ENCODE data around the gene ATPAF1.

Gene ATPAF1

DNA sequence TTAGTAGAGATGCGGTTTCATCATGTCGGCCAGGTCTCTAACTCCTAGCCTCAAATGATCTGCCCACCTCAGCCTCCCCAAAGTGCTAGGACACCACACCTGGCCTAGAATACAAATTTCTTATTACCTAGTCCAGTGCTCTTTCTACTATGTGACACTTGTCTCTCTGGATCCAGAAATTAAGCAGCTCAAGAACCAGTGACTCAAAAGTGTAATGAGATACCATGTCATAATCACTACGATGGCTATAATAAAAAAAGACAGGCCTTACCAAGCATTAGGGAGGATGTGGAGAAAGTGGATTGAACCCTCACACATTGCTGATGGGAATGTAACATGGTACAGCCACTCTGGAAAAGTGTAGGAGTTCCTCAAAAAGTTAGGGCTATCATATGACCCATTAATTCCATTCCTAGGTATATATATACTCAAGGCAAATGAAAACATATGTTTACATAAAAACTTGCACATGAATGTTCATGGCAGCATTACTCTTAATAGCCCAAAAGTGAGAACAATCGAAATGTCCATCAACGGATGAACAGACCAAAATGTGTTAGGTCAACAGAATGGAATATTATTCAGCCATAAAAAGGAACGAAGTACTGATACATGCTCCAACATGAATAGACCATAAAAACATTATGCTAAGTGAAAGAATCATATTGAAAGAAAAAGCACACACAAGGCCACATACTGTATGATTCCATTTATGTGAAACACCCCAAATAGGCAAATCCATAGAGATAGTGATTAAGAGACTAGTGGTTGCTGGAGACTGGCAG lies 11.8 kb upstream of the ATPAF1 start:
- H3K4me3 ChIP-seq (ENCODE audit: low read depth, low read length) = no peak overlapping the region
- TF ChIP-seq, protein P1, sequence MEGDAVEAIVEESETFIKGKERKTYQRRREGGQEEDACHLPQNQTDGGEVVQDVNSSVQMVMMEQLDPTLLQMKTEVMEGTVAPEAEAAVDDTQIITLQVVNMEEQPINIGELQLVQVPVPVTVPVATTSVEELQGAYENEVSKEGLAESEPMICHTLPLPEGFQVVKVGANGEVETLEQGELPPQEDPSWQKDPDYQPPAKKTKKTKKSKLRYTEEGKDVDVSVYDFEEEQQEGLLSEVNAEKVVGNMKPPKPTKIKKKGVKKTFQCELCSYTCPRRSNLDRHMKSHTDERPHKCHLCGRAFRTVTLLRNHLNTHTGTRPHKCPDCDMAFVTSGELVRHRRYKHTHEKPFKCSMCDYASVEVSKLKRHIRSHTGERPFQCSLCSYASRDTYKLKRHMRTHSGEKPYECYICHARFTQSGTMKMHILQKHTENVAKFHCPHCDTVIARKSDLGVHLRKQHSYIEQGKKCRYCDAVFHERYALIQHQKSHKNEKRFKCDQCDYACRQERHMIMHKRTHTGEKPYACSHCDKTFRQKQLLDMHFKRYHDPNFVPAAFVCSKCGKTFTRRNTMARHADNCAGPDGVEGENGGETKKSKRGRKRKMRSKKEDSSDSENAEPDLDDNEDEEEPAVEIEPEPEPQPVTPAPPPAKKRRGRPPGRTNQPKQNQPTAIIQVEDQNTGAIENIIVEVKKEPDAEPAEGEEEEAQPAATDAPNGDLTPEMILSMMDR (IDR thresholded peaks at IDR 0.05; ENCODE audit: borderline replicate concordance, insufficient read depth, low read depth, low read length) = no peak

DNA sequence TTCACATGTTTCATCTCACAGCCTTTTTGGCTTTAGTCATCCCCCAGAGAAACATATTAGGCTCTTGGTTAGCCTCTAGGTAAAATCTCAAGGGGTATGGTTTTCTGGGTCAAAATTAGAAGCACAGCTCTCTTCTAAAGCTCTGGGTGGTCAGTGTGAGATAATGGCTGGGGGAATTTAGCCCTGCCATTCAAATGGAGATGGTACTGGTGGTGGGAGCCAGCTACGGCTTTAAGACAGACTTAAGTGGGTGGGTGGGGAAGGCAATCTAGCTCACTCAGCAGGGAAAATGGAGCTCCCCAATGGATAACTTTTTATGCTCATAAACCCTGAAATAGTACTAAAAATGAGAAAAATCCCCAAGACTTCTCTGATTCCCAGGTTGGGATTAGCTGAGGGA lies 9.2 kb upstream of the ATPAF1 start:
- TF ChIP-seq, protein P1 (IDR thresholded peaks at IDR 0.05; ENCODE audit: borderline replicate concordance, insufficient read depth, low read depth, low read length) = no peak
- H3K4me3 ChIP-seq (ENCODE audit: low read depth, low read length) = no peak overlapping the region

DNA sequence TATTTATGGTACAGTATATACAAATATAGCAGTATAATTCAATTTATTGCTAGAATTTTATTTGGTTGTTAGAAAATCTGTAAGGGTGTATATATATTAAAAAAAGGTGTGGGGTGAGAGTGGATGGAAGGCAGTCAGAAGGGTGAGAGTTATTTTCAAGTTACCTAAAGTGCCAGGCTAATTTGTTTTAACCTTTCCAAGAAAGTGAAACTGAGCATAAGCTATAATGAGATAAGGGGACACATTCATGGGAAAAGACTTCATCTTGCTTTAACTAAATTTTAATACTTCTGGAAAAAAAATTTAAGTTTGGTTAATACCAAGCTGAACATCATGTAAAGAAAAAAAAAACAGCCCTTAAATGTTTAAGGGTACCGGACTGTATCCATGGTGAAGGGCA lies 8.4 kb upstream of the ATPAF1 start:
- no peak overlapping the region for H3K4me3 ChIP-seq (ENCODE audit: low read depth, low read length)
- TF ChIP-seq, protein P1 (IDR thresholded peaks at IDR 0.05; ENCODE audit: borderline replicate concordance, insufficient read depth, low read depth, low read length) = no peak

DNA sequence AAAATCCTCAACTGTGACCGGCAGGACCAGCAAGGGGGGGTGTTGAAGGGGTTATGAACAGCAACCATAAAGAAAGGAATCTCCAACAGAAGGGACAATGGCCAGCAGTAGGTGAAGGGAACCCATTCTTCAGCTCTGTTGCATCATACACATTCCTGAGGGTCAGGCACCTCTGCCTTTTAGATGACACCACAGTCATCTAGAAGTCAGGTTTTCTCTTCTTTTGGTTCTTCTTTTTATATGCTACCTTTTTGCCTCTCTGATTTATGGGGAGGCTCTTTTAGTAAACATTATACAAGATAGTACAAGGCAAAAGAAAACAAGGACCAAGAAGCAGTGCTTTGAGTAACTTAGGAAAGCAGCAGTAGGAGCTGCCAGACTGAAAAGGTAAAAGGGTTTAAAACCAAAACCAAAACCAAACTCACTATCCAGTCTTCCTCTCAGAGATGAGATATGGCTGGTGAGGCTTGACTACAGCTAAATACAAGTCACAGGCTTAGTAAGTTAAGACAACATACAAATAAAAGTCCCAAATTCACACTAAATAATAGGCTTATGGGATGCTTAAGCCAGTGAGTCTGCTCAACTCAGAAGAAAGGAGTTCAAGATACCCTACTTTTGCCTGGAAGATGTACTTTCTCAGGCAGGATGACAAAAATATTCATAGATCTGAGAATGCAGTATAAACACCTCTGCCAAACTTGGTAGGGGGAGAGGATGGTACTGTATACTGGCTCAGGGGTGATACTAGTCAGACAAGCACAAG lies 7.6 kb upstream of the ATPAF1 start:
- TF ChIP-seq, protein P1 (IDR thresholded peaks at IDR 0.05; ENCODE audit: borderline replicate concordance, insufficient read depth, low read depth, low read length) = no peak
- H3K4me3 ChIP-seq (ENCODE audit: low read depth, low read length) = no peak overlapping the region

DNA sequence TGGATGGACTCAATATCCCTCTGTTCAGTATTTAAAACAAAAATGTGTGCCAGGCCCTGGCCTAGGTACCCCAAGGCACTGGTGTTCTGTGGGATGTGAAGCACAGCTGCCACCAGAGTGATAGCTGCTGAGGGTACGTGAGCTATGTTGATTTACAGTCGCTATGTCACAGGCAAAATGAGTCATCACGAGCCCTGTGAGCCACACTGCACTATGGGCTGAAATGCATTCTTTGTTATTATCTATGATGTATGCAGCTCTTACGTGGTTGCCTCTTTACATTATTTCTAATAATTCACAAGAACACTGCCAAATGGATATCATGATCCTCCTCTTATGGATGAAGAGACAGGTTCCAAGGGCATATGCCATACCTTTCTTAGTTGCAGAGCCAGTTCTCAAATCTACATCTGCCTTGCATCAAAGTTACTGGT lies 5.6 kb upstream of the ATPAF1 start:
- TF ChIP-seq, protein P1 (IDR thresholded peaks at IDR 0.05; ENCODE audit: borderline replicate concordance, insufficient read depth, low read depth, low read length) = no peak
- no peak overlapping the region for H3K4me3 ChIP-seq (ENCODE audit: low read depth, low read length)

DNA sequence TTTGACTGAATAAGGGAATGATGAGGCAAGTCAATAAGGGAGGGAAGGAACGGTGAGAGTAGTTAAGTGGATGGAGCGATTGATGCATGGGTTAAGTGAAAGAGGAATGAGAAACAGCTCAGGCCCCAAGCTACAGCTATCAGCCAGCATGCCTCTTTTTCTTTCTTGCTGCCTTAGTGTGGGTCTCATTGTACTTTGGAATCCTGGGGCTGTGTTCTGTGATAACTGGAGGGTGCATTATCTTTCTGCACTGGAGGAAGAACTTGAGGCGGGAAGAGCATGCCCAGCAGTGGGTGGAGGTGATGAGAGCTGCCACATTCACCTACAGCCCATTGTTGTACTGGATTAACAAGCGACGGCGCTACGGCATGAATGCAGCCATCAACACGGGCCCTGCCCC lies 4.5 kb upstream of the ATPAF1 start:
- TF ChIP-seq, protein P1 (IDR thresholded peaks at IDR 0.05; ENCODE audit: borderline replicate concordance, insufficient read depth, low read depth, low read length) = no peak
- no peak overlapping the region for H3K4me3 ChIP-seq (ENCODE audit: low read depth, low read length)

All from GM12875 (cell line).